Hypothalamus (tissue), 51 donors: ENCODE results near the gene TMEM248.
A peak's percentile ranks its signal among the peaks of the same experiment; 100 is the strongest.
"Not testable (repeated sequence)": the region's sequence is repeated elsewhere in the genome, so short reads cannot be mapped to it uniquely, and the experiment has no call there.

Source experiments
- DNase-seq, 51 donors: peaks; one replicate each; lab custom pipeline; 2025; lab: John Stamatoyannopoulos, UW

TMEM248 gene

DNA sequence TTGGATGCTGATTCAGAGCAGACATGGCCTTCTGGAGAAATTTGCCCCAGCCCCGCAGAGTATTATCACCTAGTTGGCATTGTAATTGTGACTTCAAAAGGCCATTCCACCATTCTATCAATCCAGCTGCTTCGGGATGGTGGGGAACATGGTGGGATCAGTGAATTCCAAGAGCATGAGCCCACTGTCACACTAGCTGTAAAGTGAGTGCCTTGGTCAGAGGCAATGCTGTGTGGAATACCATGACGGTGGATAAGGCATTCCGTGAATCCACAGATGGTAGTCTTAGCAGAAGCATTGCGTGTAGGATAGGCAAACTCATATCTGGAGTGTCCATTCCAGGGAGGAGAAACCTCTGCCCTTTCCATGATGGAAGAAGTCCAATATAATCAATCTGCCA, 13.3 kb upstream of the TMEM248 start:
- DNase-seq, result no peak

DNA sequence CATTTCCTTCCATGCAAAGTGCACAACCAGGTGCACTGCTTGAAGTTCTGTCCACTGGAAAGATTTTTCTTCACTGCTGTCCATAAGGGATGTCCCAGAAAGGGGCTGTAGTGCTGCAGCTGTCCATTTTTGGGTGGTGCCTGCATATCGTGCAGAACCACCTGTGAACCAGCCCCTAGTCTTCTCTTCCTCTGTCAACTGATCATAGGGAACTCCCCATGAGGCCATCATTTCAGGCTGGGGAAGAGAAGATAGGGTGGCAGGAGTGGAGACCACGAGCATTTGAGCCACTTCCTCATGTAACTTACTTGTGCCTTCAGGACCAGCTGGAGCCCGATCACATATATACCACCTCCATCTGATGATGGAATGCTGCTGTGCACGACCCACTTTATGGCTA, 12.4 kb upstream of the TMEM248 start:
- DNase-seq, result not testable (repeated sequence)

GRCh38 chr7:66910789-66911188, 10.2 kb upstream of the TMEM248 start:
- DNase-seq, result no peak

GRCh38 chr7:66911191-66911590, 9.8 kb upstream of the TMEM248 start:
- DNase-seq, result not testable (repeated sequence)

GRCh38 chr7:66912195-66912594, 8.8 kb upstream of the TMEM248 start:
- no peak for DNase-seq

- DNase-seq, result no peak
Observed at GRCh38 chr7:66913118-66914037, 7.6 kb upstream of the TMEM248 start.

DNA sequence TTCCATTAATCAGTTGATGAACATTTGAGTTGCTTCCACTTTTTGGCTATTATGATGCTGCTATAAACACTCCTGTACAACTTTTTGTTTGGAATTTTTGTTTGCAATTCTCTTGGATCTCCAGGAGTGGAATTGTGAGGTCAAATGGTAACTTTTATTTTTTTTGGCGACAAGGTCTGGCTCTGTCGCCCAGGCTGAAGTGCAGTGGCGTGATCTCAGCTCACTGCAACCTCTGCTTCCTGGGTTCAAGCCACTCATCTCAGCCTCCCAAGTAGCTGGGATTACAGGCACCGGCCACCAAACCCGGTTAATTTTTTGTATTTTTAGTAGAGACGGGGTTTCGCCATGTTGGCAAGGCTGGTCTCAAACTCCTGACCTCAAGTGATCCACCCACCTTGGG, 3.1 kb upstream of the TMEM248 start:
- DNase-seq, result not testable (repeated sequence)

DNA sequence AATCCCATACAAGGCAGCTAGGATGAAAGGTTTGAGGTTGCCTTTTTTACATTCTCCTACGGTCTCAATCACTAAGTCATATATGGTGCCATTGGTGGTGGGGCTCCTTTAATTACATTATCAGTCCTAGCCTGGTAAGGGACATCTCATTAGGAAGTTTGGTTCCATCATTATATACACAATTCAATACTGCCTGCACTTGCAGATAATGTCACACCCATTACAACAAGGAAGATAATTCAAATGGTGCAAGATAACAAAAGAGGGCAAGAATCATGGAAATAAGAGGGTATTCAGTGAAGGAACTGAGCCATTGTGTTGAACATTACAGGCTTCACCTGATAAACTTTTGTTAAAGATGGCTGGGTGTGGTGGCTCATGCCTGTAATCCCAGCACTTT, 1.7 kb upstream of the TMEM248 start:
- DNase-seq, result no peak

- DNase-seq, result no peak
Observed at GRCh38 chr7:66919704-66920103, 1.3 kb upstream of the TMEM248 start.

- no peak for DNase-seq
Observed at GRCh38 chr7:66920256-66920655, 769 bp upstream of the TMEM248 start.

DNA sequence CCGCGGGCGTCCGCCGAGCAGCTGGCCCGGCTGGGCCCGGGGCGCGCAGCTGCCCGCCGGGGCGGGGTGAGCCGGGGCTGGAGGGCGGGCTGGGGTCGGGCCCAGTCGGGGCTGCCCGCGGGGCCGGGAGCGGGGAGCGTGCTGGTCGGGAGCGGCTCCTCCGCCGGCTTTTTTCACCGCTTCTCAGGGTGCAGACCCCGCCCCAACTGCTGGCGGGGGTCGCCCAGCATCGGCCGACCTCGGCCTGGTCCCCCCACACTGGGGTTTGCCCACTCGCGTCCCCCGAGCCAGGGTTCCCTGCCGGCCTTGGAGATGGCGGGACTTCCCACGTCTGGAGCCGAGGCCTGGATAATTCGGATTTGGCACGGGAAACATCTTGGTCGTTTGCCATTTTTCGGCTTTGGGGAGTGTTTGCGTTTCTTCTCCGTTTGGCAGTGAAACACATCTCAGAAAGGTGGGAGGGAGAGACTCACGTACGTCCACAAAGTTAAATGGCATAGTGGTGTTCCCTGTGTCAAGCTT, 432 bp downstream of the TMEM248 start:
- DNase-seq, result peak in 16 of 51 donors; percentile 1 to 41 (median 23)

- DNase-seq, result peak in 2 of 51 donors; percentile 9 to 29
Observed at GRCh38 chr7:66921918-66922486, 977 bp downstream of the TMEM248 start.

GRCh38 chr7:66925255-66925654, 4.2 kb downstream of the TMEM248 start:
- DNase-seq, result no peak

GRCh38 chr7:66927348-66927948, 6.4 kb downstream of the TMEM248 start:
- no peak for DNase-seq

DNA sequence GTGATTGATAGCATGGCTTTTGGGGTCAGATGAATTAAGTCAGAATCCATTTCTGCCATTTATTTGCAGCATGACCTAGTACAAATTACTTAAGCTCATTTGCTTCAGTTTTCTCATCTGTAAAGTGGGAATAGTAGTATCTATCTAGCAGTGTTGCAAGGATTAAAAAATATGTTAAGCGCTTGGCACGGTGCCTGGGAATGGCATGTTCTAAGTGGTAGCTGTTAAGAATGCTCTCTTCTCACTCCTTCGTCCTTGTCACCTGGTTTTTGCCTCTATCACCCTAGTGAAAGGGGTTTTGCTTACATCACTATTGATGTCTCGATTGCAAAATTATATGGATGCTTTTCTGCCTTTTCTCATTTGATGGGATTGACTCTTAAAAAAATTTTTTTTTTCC, 7.4 kb downstream of the TMEM248 start:
- no peak for DNase-seq

DNA sequence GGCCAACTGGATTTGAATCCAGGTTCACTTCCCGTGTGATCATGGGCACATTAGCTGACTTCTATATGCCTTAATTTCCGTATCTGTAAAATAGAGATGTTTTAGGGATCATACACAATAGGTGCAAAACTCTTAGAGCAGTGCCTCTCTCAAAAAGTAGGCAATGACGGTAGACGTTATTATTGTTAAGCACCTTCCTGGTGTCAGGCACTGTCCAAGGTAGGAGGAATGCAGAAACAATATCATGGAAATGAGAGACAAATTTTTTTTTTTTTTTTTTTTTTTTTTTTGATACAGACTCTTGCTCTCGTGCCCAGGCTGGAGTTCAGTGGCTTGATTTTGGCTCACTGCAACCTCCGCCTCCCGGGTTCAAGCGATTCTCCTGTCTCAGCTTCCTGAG, 8.1 kb downstream of the TMEM248 start:
- DNase-seq, result no peak

- DNase-seq, result no peak
Observed at GRCh38 chr7:66929935-66930334, 8.9 kb downstream of the TMEM248 start.

DNA sequence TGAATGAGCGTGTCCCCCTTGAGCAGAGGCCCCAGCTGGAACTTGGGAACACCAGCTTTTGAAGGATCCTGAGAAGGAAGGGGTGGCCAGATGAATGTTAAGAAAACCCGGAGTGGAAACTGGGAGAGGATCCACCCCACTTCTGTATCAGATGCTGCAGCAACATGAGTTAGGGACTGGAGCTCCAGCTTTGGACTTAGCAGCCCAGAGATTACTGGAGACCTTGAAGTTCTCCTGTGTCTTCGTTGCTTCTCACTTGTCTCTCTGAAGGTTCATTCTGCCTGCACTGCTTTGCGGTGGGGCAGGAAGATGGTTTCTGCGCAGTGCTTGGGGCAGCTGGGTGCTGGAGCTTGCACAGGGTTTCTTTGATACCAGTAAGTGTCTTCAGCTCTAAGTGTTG, 9.3 kb downstream of the TMEM248 start:
- no peak for DNase-seq

GRCh38 chr7:66933469-66933868, 12.4 kb downstream of the TMEM248 start:
- no peak for DNase-seq

DNA sequence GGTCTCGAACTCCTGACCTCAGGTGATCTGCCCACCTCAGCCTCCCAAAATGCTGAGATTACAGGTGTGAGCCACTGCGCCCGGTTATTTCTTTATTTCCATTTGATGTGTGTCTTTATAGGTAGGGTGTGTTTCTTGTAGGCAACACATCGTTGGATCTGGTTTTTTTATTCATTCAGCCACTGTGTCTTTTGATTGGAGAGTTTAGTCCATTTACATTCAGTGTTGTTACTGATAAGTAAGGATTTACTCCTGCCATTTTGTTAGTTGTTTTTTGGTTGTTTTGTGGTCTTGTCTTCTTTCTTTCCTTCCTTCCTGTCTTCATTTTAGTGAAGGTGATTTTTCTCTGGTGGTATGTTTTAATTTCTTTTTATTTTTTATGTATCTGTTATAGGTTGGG, 16.9 kb downstream of the TMEM248 start:
- DNase-seq, result no peak

DNA sequence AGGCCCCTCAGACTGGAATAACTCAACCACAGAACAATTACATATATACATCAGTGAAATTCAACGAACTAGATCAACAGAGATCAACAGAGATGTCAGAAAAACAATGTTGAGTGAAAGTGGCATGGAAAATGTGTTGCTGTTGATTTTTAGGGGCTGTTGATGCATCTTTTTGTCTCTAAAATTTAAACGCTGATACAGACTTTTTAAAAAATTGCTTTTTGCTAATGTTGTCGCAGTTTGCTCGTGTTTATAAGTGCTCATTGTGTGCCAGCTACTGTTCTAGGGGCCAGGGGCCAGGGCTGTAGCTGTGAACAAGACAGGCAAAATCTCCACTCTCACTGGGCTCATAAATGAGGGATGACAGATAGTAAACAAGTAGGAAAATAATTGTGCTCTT, 18.3 kb downstream of the TMEM248 start:
- no peak for DNase-seq

GRCh38 chr7:66946545-66946944, 25.5 kb downstream of the TMEM248 start:
- DNase-seq, result no peak
